Liver (tissue), 9 donors: ENCODE results near the gene ST6GAL1. TPM values are rescaled to one million over a fixed set of nuclear protein-coding genes. Genes with fewer than 3 reads are reported as not detected.

Experiments
- DNase-seq: peaks from one replicate; pipeline ENCODE4 v3.0.0-alpha.2; 2017; ENCODE audit warnings: low spot score
- H3K27ac ChIP-seq, 2 donors: one replicate each; pipeline ENCODE4 v1.7.0; 2013; ENCODE audit warnings: inconsistent platforms in 2 of 2, low read length in 2 of 2, control low read depth in 1 of 2, low read depth in 1 of 2, mild to moderate bottlenecking in 1 of 2
- H3K27me3 ChIP-seq, 4 donors: one replicate each; pipeline versions ENCODE4 v1.6.1 to v1.7.0; 2013; ENCODE audit warnings: low read length in 3 of 4, inconsistent platforms in 1 of 4, mild to moderate bottlenecking in 1 of 4, moderate library complexity in 1 of 4; ENCODE audit not compliant: control insufficient read depth in 4 of 4, insufficient read depth in 4 of 4
- H3K36me3 ChIP-seq, 4 donors: one replicate each; pipeline versions ENCODE4 v1.6.1 to v1.7.0; 2013; ENCODE audit warnings: low read length in 3 of 4, mild to moderate bottlenecking in 3 of 4, low read depth in 1 of 4, moderate library complexity in 1 of 4; ENCODE audit not compliant: control insufficient read depth in 4 of 4, insufficient read depth in 3 of 4
- H3K4me1 ChIP-seq, 4 donors: one replicate each; pipeline versions ENCODE4 v1.6.1 to v1.7.0; 2013; ENCODE audit warnings: low read length in 3 of 4, mild to moderate bottlenecking in 3 of 4, moderate library complexity in 1 of 4; ENCODE audit not compliant: control insufficient read depth in 4 of 4, insufficient read depth in 4 of 4
- H3K4me3 ChIP-seq, 3 donors: one replicate each; pipeline versions ENCODE4 v1.6.1 to v1.7.0; 2013; ENCODE audit warnings: low read length in 3 of 3, control low read depth in 1 of 3, low read depth in 1 of 3, mild to moderate bottlenecking in 1 of 3
- H3K9ac ChIP-seq, 2 donors: one replicate each; pipeline ENCODE4 v1.7.0; 2013; ENCODE audit warnings: low read length in 2 of 2, mild to moderate bottlenecking in 2 of 2, moderate library complexity in 2 of 2, control low read depth in 1 of 2, low read depth in 1 of 2
- H3K9me3 ChIP-seq, 4 donors: one replicate each; pipeline versions ENCODE4 v1.6.1 to v1.7.0; 2013; ENCODE audit warnings: low read length in 3 of 4; ENCODE audit not compliant: control insufficient read depth in 4 of 4
- CTCF ChIP-seq: fragments of 150-350 bp; IDR thresholded peaks from 2 replicates; pipeline ENCODE4 v1.5.1; 2017; ENCODE audit warnings: improper control_type of control experiment, low read depth, low read length; ENCODE audit not compliant: missing input control
- EGR1 ChIP-seq, 2 donors: IDR thresholded peaks; 2 replicates each; pipeline ENCODE4 v1.6.1; 2016 to 2018; ENCODE audit warnings: antibody characterized with exemption in 2 of 2, low read depth in 2 of 2
- FOXA2 ChIP-seq: IDR thresholded peaks from 2 replicates; pipeline ENCODE4 v1.6.1; 2016; ENCODE audit warnings: antibody characterized with exemption
- HNF4A ChIP-seq, 2 donors: conservative IDR thresholded peaks; 2 replicates each; pipeline ENCODE4 v1.6.1; 2016; ENCODE audit warnings: antibody characterized with exemption in 2 of 2, mild to moderate bottlenecking in 2 of 2
- MAX ChIP-seq: IDR thresholded peaks from 2 replicates; pipeline ENCODE4 v1.6.1; 2016; ENCODE audit warnings: antibody characterized with exemption
- NR2F2 ChIP-seq: IDR thresholded peaks from 2 replicates; pipeline ENCODE4 v1.6.1; 2016; ENCODE audit warnings: antibody characterized with exemption
- REST ChIP-seq: IDR thresholded peaks from 2 replicates; pipeline ENCODE4 v1.6.1; 2016; ENCODE audit warnings: antibody characterized with exemption, mild to moderate bottlenecking
- SP1 ChIP-seq: IDR thresholded peaks from 2 replicates; pipeline ENCODE4 v1.6.1; 2018; ENCODE audit warnings: antibody characterized with exemption, mild to moderate bottlenecking
- TAF1 ChIP-seq: conservative IDR thresholded peaks from 2 replicates; pipeline ENCODE4 v1.6.1; 2016; ENCODE audit warnings: antibody characterized with exemption, mild to moderate bottlenecking
- WGBS: extraction: QIAGEN DNeasy Blood & Tissue Kit; methylation state at CpG from one replicate; pipeline ENCODE4 v1.1.7; 2013; 5-methylcytosine and 5-hydroxymethylcytosine counted together
- polyA plus RNA-seq, 2 donors: library from polyadenylated mRNA; stranded (reverse) in 1 of 2; unstranded in 1 of 2; fragments of 200-250 nt in 1 of 2; fragments of >200 nt in 1 of 2; fragmentation: Nextera tagmentation in 1 of 2; extraction: Ambion mirVana in 1 of 2; gene quantifications; one replicate each; pipeline versions ENCODE4 v1.2.1 to v1.2.3, GENCODE V29; 2013 to 2015
- total RNA-seq, 2 donors: library from RNA; depleted of rRNA; stranded (reverse); fragments of >200 nt; gene quantifications; one replicate each; pipeline ENCODE4 v1.2.3, GENCODE V29; 2014
- donor health status: healthy.
- donor health status: healthy.
- donor health status: healthy.
- donor health status: healthy.
- donor health status: healthy.

Gene ST6GAL1
- total and polyA plus RNA-seq, 4 donors, result 102 to 425 (median 328) TPM

GRCh38 chr3:186915806-186916796, 14.2 kb upstream of the ST6GAL1 start:
- DNase-seq, result no peak
- 65% methylated on average over 11 of the region's 11 CpGs for WGBS
- no peaks in the 10 kb centered on the region for H3K27me3 ChIP-seq
- no peaks in the 10 kb centered on the region for H3K9me3 ChIP-seq
- H3K4me1 ChIP-seq, result no peaks in the 10 kb centered on the region
- no peak overlapping the region for H3K4me3 ChIP-seq
- no peaks in the 10 kb centered on the region for H3K36me3 ChIP-seq
- TF ChIP-seq FOXA2, result no peak
- no peak for TF ChIP-seq MAX
- no peak for TF ChIP-seq SP1
- TF ChIP-seq NR2F2, result no peak
- no peak for TF ChIP-seq HNF4A (conservative IDR thresholded peaks at IDR 0.05)
- no peak for TF ChIP-seq REST
- no peak for TF ChIP-seq CTCF
- no peak overlapping the region for H3K9ac ChIP-seq
- H3K27ac ChIP-seq, result no peak overlapping the region

GRCh38 chr3:186917512-186918312, 12.6 kb upstream of the ST6GAL1 start:
- Histone ChIP-seq H3K9ac (no peak overlapping the region), H3K4me1 (no peaks in the 10 kb centered on the region), H3K4me3 (no peak overlapping the region), H3K9me3 (no peaks in the 10 kb centered on the region), H3K36me3 (no peaks in the 10 kb centered on the region), H3K27me3 (no peaks in the 10 kb centered on the region), H3K27ac (no peak overlapping the region)
- no peak for TF ChIP-seq TAF1
- no peak for TF ChIP-seq NR2F2
- no peak for TF ChIP-seq EGR1 (IDR thresholded peaks at IDR 0.05; ENCODE audit: low read depth in 2 of 2)
- no peak for TF ChIP-seq MAX
- 91% methylated on average over 4 of the region's 4 CpGs for WGBS
- no peak for DNase-seq
